Endothelial cell of umbilical vein (primary cell): ENCODE data around the gene DIS3L2. TPM values are rescaled to one million over a fixed set of nuclear protein-coding genes. Genes with fewer than 3 reads are reported as not detected.

Experiments
- BruUV-seq: library from RNA; stranded (reverse); fragments of 400-500 nt; replicated peaks from 2 replicates; lab custom pipeline; 2021; lab: Mats Ljungman, UMichigan
- CTCF ChIA-PET: fragments of 300-600, 350-600 bp; sonication (Branson Sonifier 250); formaldehyde crosslinking; loops from one replicate; lab custom pipeline; 2021; ENCODE audit warnings: antibody characterized with exemption, inconsistent platforms; lab: Charles Lee
- POLR2A ChIA-PET: fragments of 300-600, 350-600 bp; sonication (Branson Sonifier 250); formaldehyde crosslinking; loops from one replicate; lab custom pipeline; 2021; ENCODE audit warnings: antibody characterized with exemption, inconsistent platforms; lab: Charles Lee
- DNase-seq: peaks from one replicate; pipeline ENCODE4 v3.0.0-alpha.2; 2011; ENCODE audit warnings: low read depth, low spot score
- FAIRE-seq: peaks from 2 replicates; lab custom pipeline; 2011; peaks lifted over from hg19 to GRCh38; lab: Jason Lieb, UNC
- H2AFZ ChIP-seq: 2 replicates; pipeline ENCODE4 v1.6.0; 2012; ENCODE audit warnings: low read depth, low read length, control low read depth, inconsistent platforms
- H3K27ac ChIP-seq: 2 replicates; pipeline ENCODE4 v1.5.1; 2011; ENCODE audit warnings: low read depth, mild to moderate bottlenecking, control low read depth, low read length, moderate library complexity; ENCODE audit not compliant: insufficient read depth
- H3K27me3 ChIP-seq, 2 experiments: 2 replicates each; pipeline versions ENCODE4 v1.6.0 to v1.6.1; 2011; ENCODE audit warnings: low read length in 2 of 2, mixed read lengths in 1 of 2; ENCODE audit not compliant: control insufficient read depth in 2 of 2, insufficient read depth in 2 of 2
- H3K36me3 ChIP-seq, 2 experiments: 2 replicates in 1 of 2; 3 replicates in 1 of 2; pipeline ENCODE4 v1.5.1; 2011; ENCODE audit warnings: low read length in 2 of 2, mild to moderate bottlenecking in 1 of 2, moderate library complexity in 1 of 2; ENCODE audit not compliant: control insufficient read depth in 2 of 2, insufficient read depth in 2 of 2; ENCODE audit errors: extremely low read depth in 1 of 2
- H3K4me1 ChIP-seq: 3 replicates; pipeline ENCODE4 v1.5.1; 2011; ENCODE audit warnings: mild to moderate bottlenecking, low read length; ENCODE audit not compliant: control insufficient read depth, insufficient read depth; ENCODE audit errors: extremely low read depth
- H3K4me2 ChIP-seq: 2 replicates; pipeline ENCODE4 v1.6.1; 2011; ENCODE audit warnings: low read length, control low read depth, mixed read lengths; ENCODE audit not compliant: insufficient read depth
- H3K4me3 ChIP-seq, 3 experiments: fragments of 200-600 bp in 1 of 3; sonication (generic), shearing (Covaris generic) in 1 of 3; replicated peaks in 1 of 3; 2 replicates each; pipeline ENCODE4 v1.5.1; 2011 to 2016; ENCODE audit warnings: control low read depth in 3 of 3, low read length in 3 of 3, mild to moderate bottlenecking in 2 of 3, inconsistent platforms in 1 of 3, low read depth in 1 of 3, moderate library complexity in 1 of 3; ENCODE audit not compliant: insufficient read depth in 1 of 3
- H3K79me2 ChIP-seq: 2 replicates; pipeline ENCODE4 v1.6.0; 2012; ENCODE audit warnings: low read length, inconsistent platforms; ENCODE audit not compliant: control insufficient read depth, insufficient read depth
- H3K9ac ChIP-seq: replicated peaks from 2 replicates; pipeline ENCODE3; 2011; ENCODE audit warnings: low read length, control low read depth; ENCODE audit not compliant: insufficient read depth; ENCODE audit errors: extremely low read depth
- H3K9me1 ChIP-seq: replicated peaks from 3 replicates; pipeline ENCODE4 v1.6.0; 2011; ENCODE audit warnings: mild to moderate bottlenecking, low read length; ENCODE audit not compliant: control insufficient read depth, insufficient read depth; ENCODE audit errors: extremely low read depth
- H3K9me3 ChIP-seq: replicated peaks from 2 replicates; pipeline ENCODE4 v1.5.1; 2012; ENCODE audit warnings: low read length, inconsistent platforms; ENCODE audit not compliant: control insufficient read depth, insufficient read depth
- H4K20me1 ChIP-seq: replicated peaks from 2 replicates; pipeline ENCODE3; 2011; ENCODE audit warnings: mild to moderate bottlenecking, low read length; ENCODE audit not compliant: control insufficient read depth, insufficient read depth; ENCODE audit errors: extremely low read depth
- EZH2 ChIP-seq: IDR thresholded peaks from 2 replicates; pipeline ENCODE4 v1.6.1; 2012; ENCODE audit warnings: borderline replicate concordance, low read depth, mild to moderate bottlenecking, moderate library complexity, low read length, inconsistent platforms; ENCODE audit not compliant: severe bottlenecking
- FOS ChIP-seq: IDR thresholded peaks from 2 replicates; pipeline ENCODE4 v1.6.1; 2011; ENCODE audit warnings: mild to moderate bottlenecking, low read length, moderate library complexity, borderline replicate concordance; ENCODE audit not compliant: insufficient read depth
- GATA2 ChIP-seq: IDR thresholded peaks from 2 replicates; pipeline ENCODE4 v1.7.0; 2011; ENCODE audit warnings: low read depth, mild to moderate bottlenecking, moderate library complexity, mixed read lengths, low read length; ENCODE audit not compliant: insufficient read length, insufficient read depth
- JUN ChIP-seq: IDR thresholded peaks from 2 replicates; pipeline ENCODE4 v1.6.1; 2011; ENCODE audit warnings: borderline replicate concordance, low read depth; ENCODE audit not compliant: insufficient read length, insufficient read depth
- MYC ChIP-seq: IDR thresholded peaks from one replicate; pipeline ENCODE4 v1.6.1; 2011; ENCODE audit warnings: mild to moderate bottlenecking, low read depth, low read length
- POLR2A ChIP-seq: IDR thresholded peaks from 2 replicates; pipeline ENCODE4 v1.6.1; 2012; ENCODE audit warnings: low read depth, mild to moderate bottlenecking, control low read depth, low read length
- POLR2AphosphoS5 ChIP-seq: IDR thresholded peaks from 2 replicates; pipeline ENCODE4 v1.6.1; 2012; ENCODE audit warnings: low read depth, mild to moderate bottlenecking, control low read depth, low read length, moderate library complexity; ENCODE audit not compliant: insufficient read depth
- dilution Hi-C: fragments of 300-500 bp; cut with MboI; formaldehyde crosslinking; loops from one replicate; pipeline ENCODE4 v1.15.0; 2019; ENCODE audit warnings: low sequenced_read_pairs; ENCODE audit not compliant: extremely low pct_ligation_motif_present
- intact Hi-C: fragments of 100-400 bp; cut with micrococcal nuclease; formaldehyde crosslinking; loops from one replicate; pipeline ENCODE4 v1.10.0; 2022
- polyA plus RNA-seq, 4 experiments: library from polyadenylated mRNA; depleted of rRNA in 3 of 4; stranded (reverse) in 3 of 4; unstranded in 1 of 4; fragments of >200 nt; gene quantifications; 2 replicates each; pipeline versions ENCODE4 v1.2.1 to v1.2.3, GENCODE V29; 2011 to 2012; ENCODE audit warnings: missing spikeins in 1 of 4
- total RNA-seq: library from RNA; stranded (reverse); gene quantifications from 2 replicates; pipeline ENCODE4 v1.2.3, GENCODE V29; 2021
- TF ChIP-seq, protein P1 (sequence below): IDR thresholded peaks from 2 replicates; pipeline ENCODE4 v1.6.1; 2011; ENCODE audit not compliant: insufficient read depth, insufficient read length
- TF ChIP-seq, protein P2 (sequence below), 2 donors: IDR thresholded peaks; 1 replicate in 1 of 2; 2 replicates in 1 of 2; pipeline ENCODE4 v1.5.1; 2011; ENCODE audit warnings: low read length in 2 of 2, mild to moderate bottlenecking in 2 of 2, moderate library complexity in 2 of 2, control low read depth in 1 of 2, inconsistent platforms in 1 of 2, low read depth in 1 of 2; ENCODE audit not compliant: insufficient read depth in 1 of 2; ENCODE audit errors: extremely low read depth in 1 of 2

DIS3L2 gene
- total and polyA plus RNA-seq, 2 donors (not counting 3 experiments of a cell fraction or from before 2014, with no cell fraction given): 14.6 to 31.2 TPM

DNA sequence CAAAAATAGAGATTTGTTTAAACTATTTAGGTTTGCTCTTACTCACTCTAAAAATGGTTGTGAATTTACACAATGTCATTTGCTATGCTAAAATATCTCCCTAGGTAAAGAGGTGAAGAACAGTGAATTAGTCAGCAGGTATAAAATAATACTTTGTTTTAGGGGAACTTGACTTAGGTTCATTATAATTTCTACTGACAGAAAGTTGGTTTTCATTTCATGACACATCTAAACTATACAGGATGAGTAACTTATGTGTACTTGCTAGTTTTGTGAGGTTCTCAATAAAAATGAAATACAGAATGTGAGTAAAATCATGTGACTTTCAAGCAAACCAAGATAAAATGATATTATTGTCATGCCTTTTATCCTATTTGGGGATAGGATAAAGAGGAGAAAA, 66.0 kb downstream of the DIS3L2 start:
- ChIA-PET CTCF (interaction anchor here (0.9 to 1.9 kb wide), 3 partner anchors 12 to 19 kb away, joined by 3 to 5 read pairs (median 4); no protein-coding TSS in a partner anchor), POLR2A (no interaction called here)
- no peak overlapping the region for H2AFZ ChIP-seq
- H4K20me1 ChIP-seq: no peaks in the 10 kb centered on the region
- H3K9me3 ChIP-seq: no peaks in the 10 kb centered on the region
- no peak for TF ChIP-seq GATA2
- TF ChIP-seq, protein P1, sequence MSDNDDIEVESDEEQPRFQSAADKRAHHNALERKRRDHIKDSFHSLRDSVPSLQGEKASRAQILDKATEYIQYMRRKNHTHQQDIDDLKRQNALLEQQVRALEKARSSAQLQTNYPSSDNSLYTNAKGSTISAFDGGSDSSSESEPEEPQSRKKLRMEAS: no peak
- no peak for TF ChIP-seq FOS
- TF ChIP-seq POLR2AphosphoS5: no peak
- no peak for TF ChIP-seq MYC
- no peak for TF ChIP-seq JUN
- no peaks in the 10 kb centered on the region for H3K4me1 ChIP-seq
- no peaks in the 10 kb centered on the region for H3K9me1 ChIP-seq
- no TSS peak for BruUV-seq
- peaks cover 0 to 3% of the 10 kb centered on the region in 2 experiments for H3K36me3 ChIP-seq
- dilution Hi-C loops (no loop called here), intact Hi-C loops (no loop called here)
- H3K79me2 ChIP-seq: no peaks in the 10 kb centered on the region
- FAIRE-seq: no peak
- no peaks in the 10 kb centered on the region for H3K27me3 ChIP-seq
- H3K9ac ChIP-seq: no peak overlapping the region
- no peak overlapping the region for H3K4me3 ChIP-seq
- no peak for DNase-seq
- H3K4me2 ChIP-seq: no peak overlapping the region
- no peak overlapping the region for H3K27ac ChIP-seq

DNA sequence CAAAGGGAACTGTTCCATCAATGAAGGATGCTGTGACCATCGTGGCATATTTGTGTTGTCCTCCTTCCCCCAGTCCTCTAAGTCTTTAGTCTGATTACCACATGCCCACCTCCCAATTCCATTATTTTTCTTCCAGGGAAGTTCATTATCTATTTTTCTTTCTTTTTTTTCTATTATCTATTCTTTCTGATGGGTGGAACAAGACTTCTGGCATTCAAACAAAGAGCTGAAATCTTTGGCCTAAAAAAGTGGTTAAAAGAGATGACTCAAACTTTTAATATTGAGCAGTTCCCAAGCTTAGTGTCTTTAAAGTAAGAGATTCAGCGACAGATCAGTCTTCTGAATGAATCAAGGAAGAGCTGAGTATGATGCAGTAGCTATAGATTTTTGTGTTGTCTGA, 66.6 kb downstream of the DIS3L2 start:
- BruUV-seq: no TSS peak
- ChIA-PET POLR2A (no interaction called here), CTCF (interaction anchor here (0.9 to 1.9 kb wide), 4 partner anchors 12 to 52 kb away, joined by 3 to 5 read pairs (median 4); no protein-coding TSS in a partner anchor)
- no peak for DNase-seq
- TF ChIP-seq GATA2: no peak
- TF ChIP-seq POLR2AphosphoS5: no peak
- TF ChIP-seq, protein P1: no peak
- TF ChIP-seq EZH2: no peak
- no peak for TF ChIP-seq MYC
- TF ChIP-seq, protein P2, sequence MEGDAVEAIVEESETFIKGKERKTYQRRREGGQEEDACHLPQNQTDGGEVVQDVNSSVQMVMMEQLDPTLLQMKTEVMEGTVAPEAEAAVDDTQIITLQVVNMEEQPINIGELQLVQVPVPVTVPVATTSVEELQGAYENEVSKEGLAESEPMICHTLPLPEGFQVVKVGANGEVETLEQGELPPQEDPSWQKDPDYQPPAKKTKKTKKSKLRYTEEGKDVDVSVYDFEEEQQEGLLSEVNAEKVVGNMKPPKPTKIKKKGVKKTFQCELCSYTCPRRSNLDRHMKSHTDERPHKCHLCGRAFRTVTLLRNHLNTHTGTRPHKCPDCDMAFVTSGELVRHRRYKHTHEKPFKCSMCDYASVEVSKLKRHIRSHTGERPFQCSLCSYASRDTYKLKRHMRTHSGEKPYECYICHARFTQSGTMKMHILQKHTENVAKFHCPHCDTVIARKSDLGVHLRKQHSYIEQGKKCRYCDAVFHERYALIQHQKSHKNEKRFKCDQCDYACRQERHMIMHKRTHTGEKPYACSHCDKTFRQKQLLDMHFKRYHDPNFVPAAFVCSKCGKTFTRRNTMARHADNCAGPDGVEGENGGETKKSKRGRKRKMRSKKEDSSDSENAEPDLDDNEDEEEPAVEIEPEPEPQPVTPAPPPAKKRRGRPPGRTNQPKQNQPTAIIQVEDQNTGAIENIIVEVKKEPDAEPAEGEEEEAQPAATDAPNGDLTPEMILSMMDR (IDR thresholded peaks at IDR 0.05; ENCODE audit: extremely low read depth in 1 of 2, insufficient read depth in 1 of 2, low read depth in 1 of 2, low read length in 2 of 2): no peak
- TF ChIP-seq POLR2A: no peak
- TF ChIP-seq FOS: no peak
- TF ChIP-seq JUN: no peak
- no peak overlapping the region for H3K27ac ChIP-seq
- no peaks in the 10 kb centered on the region for H4K20me1 ChIP-seq
- no peak overlapping the region for H3K4me3 ChIP-seq
- dilution Hi-C loops (no loop called here), intact Hi-C loops (no loop called here)
- no peaks in the 10 kb centered on the region for H3K27me3 ChIP-seq
- H3K36me3 ChIP-seq: no peaks in the 10 kb centered on the region
- H3K9ac ChIP-seq: no peak overlapping the region
- no peaks in the 10 kb centered on the region for H3K9me1 ChIP-seq
- no peak for FAIRE-seq
- H3K4me1 ChIP-seq: no peaks in the 10 kb centered on the region
- H2AFZ ChIP-seq: no peak overlapping the region
- H3K4me2 ChIP-seq: no peak overlapping the region
- H3K9me3 ChIP-seq: no peaks in the 10 kb centered on the region
- no peaks in the 10 kb centered on the region for H3K79me2 ChIP-seq
